RWPE1 (cell line): ENCODE data around the gene C5orf22.
"Not testable (repeated sequence)": the region's sequence is repeated elsewhere in the genome, so short reads cannot be mapped to it uniquely, and the experiment has no call there.

ENCODE experiments used
- CTCF ChIA-PET: fragments of 350-600 bp; sonication (Branson Sonifier 250); formaldehyde crosslinking; extraction: SDS; loops from one replicate; lab custom pipeline; 2021; lab: Yijun Ruan, JAX
- POLR2A ChIA-PET: fragments of 400-600 bp; formaldehyde crosslinking; extraction: SDS; loops from one replicate; lab custom pipeline; 2020; ENCODE audit warnings: antibody characterized with exemption; ENCODE audit not compliant: low non-redundant PET; lab: Yijun Ruan, JAX
- DNase-seq: peaks from one replicate; pipeline ENCODE4 v3.0.0; 2012; ENCODE audit warnings: low spot score
- H3K27ac ChIP-seq: fragments of 450-650 bp; 2 replicates; pipeline ENCODE4 v1.5.1; 2017
- CTCF ChIP-seq: fragments of 450-650 bp; conservative IDR thresholded peaks from 2 replicates; pipeline ENCODE4 v1.5.1; 2017; ENCODE audit warnings: low read depth, mild to moderate bottlenecking

Gene C5orf22

GRCh38 chr5:31559942-31560341 lies 27.8 kb downstream of the C5orf22 start:
- no peak overlapping the region for H3K27ac ChIP-seq
- POLR2A ChIA-PET = no interaction called here
- TF ChIP-seq CTCF = no peak
- DNase-seq = no peak
- CTCF ChIA-PET = no interaction called here

GRCh38 chr5:31561946-31562345 lies 29.8 kb downstream of the C5orf22 start:
- no peak overlapping the region for H3K27ac ChIP-seq
- POLR2A ChIA-PET = no interaction called here
- CTCF ChIA-PET = interaction anchor here (0.9 kb wide), 1 partner anchor 23 kb away, joined by 6 read pairs; no protein-coding TSS in a partner anchor

GRCh38 chr5:31563216-31563615 lies 31.1 kb downstream of the C5orf22 start:
- no peak for DNase-seq
- ChIA-PET CTCF (no interaction called here), POLR2A (no interaction called here)
- no peak overlapping the region for H3K27ac ChIP-seq
- TF ChIP-seq CTCF = no peak

More at GRCh38 chr5:31561946-31562345, 29.8 kb downstream of the C5orf22 start:
- TF ChIP-seq CTCF = no peak
- DNase-seq = no peak

- CTCF ChIA-PET = interaction anchor here (0.6 kb wide), 1 partner anchor 9 kb away, joined by 3 read pairs; no protein-coding TSS in a partner anchor
- POLR2A ChIA-PET = not testable (repeated sequence)
Measured at GRCh38 chr5:31566362-31566761, 34.3 kb downstream of the C5orf22 start.

GRCh38 chr5:31568302-31568835 lies 36.3 kb downstream of the C5orf22 start:
- DNase-seq = no peak
- TF ChIP-seq CTCF = no peak
- ChIA-PET CTCF (interaction anchor here (0.5 to 0.6 kb wide), 2 partner anchors 302 to 773 kb away, joined by 3 read pairs; no protein-coding TSS in a partner anchor), POLR2A (no interaction called here)
- no peak overlapping the region for H3K27ac ChIP-seq

More at GRCh38 chr5:31566362-31566761, 34.3 kb downstream of the C5orf22 start:
- not testable (repeated sequence) for DNase-seq, H3K27ac ChIP-seq

GRCh38 chr5:31569068-31569467 lies 37.0 kb downstream of the C5orf22 start:
- no peak for DNase-seq
- ChIA-PET POLR2A (no interaction called here), CTCF (no interaction called here)
- no peak for TF ChIP-seq CTCF
- no peak overlapping the region for H3K27ac ChIP-seq

- ChIA-PET POLR2A (no interaction called here), CTCF (no interaction called here)
- H3K27ac ChIP-seq = no peak overlapping the region
- no peak for DNase-seq
- TF ChIP-seq CTCF = no peak
Measured at GRCh38 chr5:31573494-31574142, 41.5 kb downstream of the C5orf22 start.
